Activated B cell treated with CpG ODN at 0.5 μM for 24 hours (primary cell): ENCODE results near the gene HEBP1. TPM values are rescaled to one million over a fixed set of nuclear protein-coding genes. Genes with fewer than 3 reads are reported as not detected.
A peak's percentile ranks its signal among the peaks of the same experiment; 100 is the strongest.

ENCODE experiments used
- ATAC-seq: fragments of 200-7000 bp; cut with Tn5 transposase; one replicate; pipeline ENCODE4 v1.10.0; 2021; ENCODE audit warnings: low read depth, mild to moderate bottlenecking, moderate library complexity
- CTCF ChIA-PET: fragments of 350-600 bp; sonication (Branson Sonifier 250); formaldehyde crosslinking; loops from one replicate; lab custom pipeline; 2021; ENCODE audit warnings: antibody characterized with exemption; lab: Charles Lee
- POLR2A ChIA-PET: fragments of 350-600 bp; sonication (Branson Sonifier 250); formaldehyde crosslinking; loops from one replicate; lab custom pipeline; 2021; ENCODE audit warnings: antibody characterized with exemption; lab: Charles Lee
- DNase-seq: peaks from one replicate; pipeline ENCODE4 v3.0.0; 2022
- H3K27ac Mint-ChIP-seq: one replicate; pipeline ENCODE4 v1.8.0; 2020; ENCODE audit warnings: mixed read lengths
- H3K27me3 Mint-ChIP-seq: one replicate; pipeline ENCODE4 v1.8.0; 2021; ENCODE audit warnings: mixed read lengths
- H3K36me3 Mint-ChIP-seq: one replicate; pipeline ENCODE4 v1.8.0; 2021; ENCODE audit warnings: low read depth, mixed read lengths
- H3K4me1 Mint-ChIP-seq: one replicate; pipeline ENCODE4 v1.8.0; 2021; ENCODE audit warnings: mixed read lengths
- H3K4me3 Mint-ChIP-seq: one replicate; pipeline ENCODE4 v1.8.0; 2020; ENCODE audit warnings: mild to moderate bottlenecking, mixed read lengths
- H3K9me3 Mint-ChIP-seq: one replicate; pipeline ENCODE4 v1.8.0; 2020; ENCODE audit warnings: mixed read lengths
- CTCF ChIP-seq: fragments of 200-600 bp; IDR thresholded peaks from one replicate; pipeline ENCODE4 v1.8.0; 2022; ENCODE audit warnings: antibody characterized with exemption, mild to moderate bottlenecking
- intact Hi-C: fragments of 100-400 bp; cut with micrococcal nuclease; formaldehyde crosslinking; loops from one replicate; pipeline ENCODE4 v1.15.1; 2024
- total RNA-seq: library from RNA; stranded (reverse); gene quantifications from 2 replicates; pipeline ENCODE4 v1.2.3, GENCODE V29; 2022

HEBP1 gene
- total RNA-seq, 1 donor from 2014 or later = 12.0 TPM

- intact Hi-C loops = no loop called here
- Mint-ChIP-seq H3K4me1 (no peaks in the 10 kb centered on the region), H3K36me3 (no peaks in the 10 kb centered on the region), H3K9me3 (no peaks in the 10 kb centered on the region), H3K4me3 (no peak overlapping the region), H3K27me3 (no peaks in the 10 kb centered on the region), H3K27ac (no peak overlapping the region)
- ATAC-seq = no peak
- ChIA-PET POLR2A (no interaction called here), CTCF (no interaction called here)
- no peak for TF ChIP-seq CTCF
- DNase-seq = no peak
These were observed 7.6 kb upstream of the HEBP1 start for GRCh38 chr12:13007496-13008233.

GRCh38 chr12:13005649-13006048, 5.6 kb upstream of the HEBP1 start:
- Mint-ChIP-seq H3K9me3 (no peaks in the 10 kb centered on the region), H3K27ac (no peak overlapping the region), H3K36me3 (no peaks in the 10 kb centered on the region), H3K4me1 (peaks cover 9% of the 10 kb centered on the region), H3K27me3 (no peaks in the 10 kb centered on the region), H3K4me3 (no peak overlapping the region)
- no peak for TF ChIP-seq CTCF
- ATAC-seq = no peak
- ChIA-PET CTCF (no interaction called here), POLR2A (no interaction called here)
- no peak for DNase-seq
- intact Hi-C loops = no loop called here

GRCh38 chr12:13004986-13005385, 4.9 kb upstream of the HEBP1 start:
- intact Hi-C loops = loop anchor here (5.0 kb wide), 2 partner anchors 393 to 1152 kb away; partner anchors contain the start of gene CREBL2
- POLR2A ChIA-PET = no interaction called here
- Mint-ChIP-seq H3K27me3 (no peaks in the 10 kb centered on the region), H3K27ac (no peak overlapping the region), H3K4me3 (no peak overlapping the region), H3K36me3 (no peaks in the 10 kb centered on the region), H3K9me3 (no peaks in the 10 kb centered on the region), H3K4me1 (peaks cover 10% of the 10 kb centered on the region)
- no peak for ATAC-seq
- CTCF ChIA-PET = no interaction called here
- no peak for TF ChIP-seq CTCF
- no peak for DNase-seq

GRCh38 chr12:13004361-13004760, 4.3 kb upstream of the HEBP1 start:
- Mint-ChIP-seq H3K4me3 (no peak overlapping the region), H3K27me3 (no peaks in the 10 kb centered on the region), H3K36me3 (no peaks in the 10 kb centered on the region), H3K9me3 (no peaks in the 10 kb centered on the region), H3K4me1 (peaks cover 16% of the 10 kb centered on the region), H3K27ac (no peak overlapping the region)
- ATAC-seq = no peak
- CTCF ChIA-PET = interaction anchor here (0.7 kb wide), 1 partner anchor 9 kb away, joined by 3 read pairs; no protein-coding TSS in a partner anchor
- POLR2A ChIA-PET = no interaction called here
- DNase-seq = no peak
- TF ChIP-seq CTCF = no peak
- intact Hi-C loops = loop anchor here (5.0 kb wide), 2 partner anchors 392 to 1153 kb away; partner anchors contain the start of gene CREBL2

GRCh38 chr12:13002301-13003097, 2.4 kb upstream of the HEBP1 start:
- POLR2A ChIA-PET = no interaction called here
- Mint-ChIP-seq H3K9me3 (no peaks in the 10 kb centered on the region), H3K4me1 (peaks cover 25% of the 10 kb centered on the region), H3K4me3 (peak overlapping the region; percentile 81), H3K36me3 (no peaks in the 10 kb centered on the region), H3K27me3 (no peaks in the 10 kb centered on the region), H3K27ac (no peak overlapping the region)
- no peak for TF ChIP-seq CTCF
- ATAC-seq (no peak), DNase-seq (no peak)
- CTCF ChIA-PET = no interaction called here
- intact Hi-C loops = loop anchor here (5.0 kb wide), 2 partner anchors 390 to 1155 kb away; partner anchors contain the start of gene CREBL2
